Mesodermal cell (in vitro differentiated cells): ENCODE results near the gene GRIK3. TPM values are rescaled to one million over a fixed set of nuclear protein-coding genes. Genes with fewer than 3 reads are reported as not detected.
A peak's percentile ranks its signal among the peaks of the same experiment; 100 is the strongest.
"Not testable (repeated sequence)": the region's sequence is repeated elsewhere in the genome, so short reads cannot be mapped to it uniquely, and the experiment has no call there.

Source experiments
- H3K27ac ChIP-seq: 2 replicates; pipeline ENCODE4 v1.7.0; 2013; ENCODE audit warnings: mild to moderate bottlenecking, low read depth, low read length, moderate library complexity; ENCODE audit not compliant: severe bottlenecking
- H3K36me3 ChIP-seq: 2 replicates; pipeline ENCODE4 v1.7.1; 2013; ENCODE audit warnings: mild to moderate bottlenecking, low read length, moderate library complexity; ENCODE audit not compliant: control insufficient read depth, insufficient read depth
- H3K4me1 ChIP-seq: one replicate; pipeline ENCODE4 v1.7.1; 2013; ENCODE audit warnings: mild to moderate bottlenecking, low read length; ENCODE audit not compliant: insufficient read depth, control insufficient read depth, poor library complexity, severe bottlenecking
- H3K4me3 ChIP-seq: 2 replicates; pipeline ENCODE4 v1.7.0; 2013; ENCODE audit warnings: low read length, control low read depth, mild to moderate bottlenecking; ENCODE audit not compliant: insufficient read depth, poor library complexity, severe bottlenecking; ENCODE audit errors: extremely low read depth
- H3K9me3 ChIP-seq: 2 replicates; pipeline ENCODE4 v1.7.1; 2013; ENCODE audit warnings: mild to moderate bottlenecking, low read length, moderate library complexity; ENCODE audit not compliant: control insufficient read depth
- WGBS, 2 experiments: methylation state at CpG; one replicate each; pipeline ENCODE4 v1.1.5; 2013; ENCODE audit warnings: missing lambda C conversion rate in 2 of 2; ENCODE audit not compliant: insufficient coverage in 2 of 2; 5-methylcytosine and 5-hydroxymethylcytosine counted together
- polyA plus RNA-seq, 2 experiments: library from polyadenylated mRNA; stranded (reverse); fragments of 50-300 nt; gene quantifications; one replicate each; pipeline ENCODE4 v1.2.3, GENCODE V29; 2013

The GRIK3 gene
- 0.70 TPM for polyA plus RNA-seq (2013, experiment 1 of 2)
- polyA plus RNA-seq (2013, experiment 2 of 2), result 0.61 TPM

DNA sequence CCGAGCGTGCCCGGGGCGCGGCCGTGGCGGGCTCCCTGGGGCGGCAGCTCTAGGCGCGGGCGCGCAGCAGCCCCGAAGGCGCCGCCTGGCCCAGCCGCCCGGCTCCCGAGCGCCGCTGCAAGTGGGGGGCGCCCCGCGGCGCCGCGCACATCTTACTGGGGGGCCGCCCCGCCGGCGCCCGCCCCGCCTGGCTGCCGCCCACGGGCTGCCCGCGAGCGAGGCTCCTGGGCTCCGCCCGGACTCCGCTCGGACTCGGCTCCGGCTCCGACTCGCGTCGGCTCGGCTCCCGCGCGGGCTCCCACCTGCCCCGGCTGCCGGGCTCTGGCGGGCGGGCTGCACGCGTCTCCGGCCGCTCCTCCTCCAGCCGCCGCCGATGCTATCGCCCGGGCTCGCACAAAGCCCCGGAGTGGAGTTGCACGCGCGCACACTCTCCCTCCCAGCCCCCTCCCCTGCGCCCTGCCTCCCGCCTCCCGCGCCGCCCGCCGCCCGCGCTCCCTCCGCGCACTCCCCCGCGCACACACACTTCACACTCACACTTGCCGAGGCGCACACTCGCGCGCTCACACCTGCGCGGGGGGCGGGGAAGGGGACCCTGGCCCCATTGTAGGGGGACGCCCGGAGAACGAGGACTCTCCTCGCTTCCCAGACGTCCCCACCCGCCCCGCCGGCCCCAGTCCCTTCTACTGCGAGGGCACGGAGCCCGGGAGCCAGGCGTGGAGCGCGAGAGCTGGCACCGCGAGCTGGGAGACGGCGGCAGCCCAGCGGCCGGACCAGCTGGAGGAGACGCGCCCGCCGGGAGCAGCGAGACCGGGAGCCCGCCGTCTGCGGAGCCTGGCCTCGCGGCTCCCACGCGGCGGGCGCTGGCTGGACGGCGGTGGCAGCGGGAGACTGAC lies at the start of gene GRIK3:
Gene GRIK3 (minus strand): TSS at position 395 of the 893 bp plus-strand sequence. CDS start 407 bp downstream, outside the sequence.
- Histone ChIP-seq H3K27ac (no peak within 1 kb of the TSS), H3K4me1 (peaks cover 11% of the 10 kb centered on the region), H3K36me3 (no peaks in the 10 kb centered on the region), H3K4me3 (peak within 1 kb of the TSS; percentile 18), H3K9me3 (no peaks in the 10 kb centered on the region)
- 0% methylated on average over 65 to 73 of the region's 128 CpGs for WGBS, 2 experiments

DNA sequence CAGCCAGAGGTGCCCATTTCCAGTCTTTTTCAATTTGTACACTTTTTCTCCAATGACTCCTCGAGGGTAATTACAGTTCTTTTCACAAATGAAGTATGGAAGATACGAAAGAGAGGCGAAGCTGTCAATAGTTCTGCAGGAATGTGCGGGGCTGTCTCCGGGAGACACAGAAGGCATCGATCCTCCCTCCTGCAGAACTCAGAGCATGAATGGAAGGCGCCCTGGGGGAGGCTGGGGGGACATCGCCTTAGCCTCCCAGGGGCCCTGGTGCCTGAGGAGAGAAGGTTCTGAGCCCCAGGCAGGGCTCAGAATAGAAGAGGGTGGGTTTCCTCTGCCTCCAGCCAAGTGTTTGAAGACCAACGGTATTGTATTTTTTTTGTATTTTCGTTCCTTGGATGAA lies 49.7 kb upstream of the GRIK3 start:
- Histone ChIP-seq H3K4me1 (no peaks in the 10 kb centered on the region), H3K36me3 (no peaks in the 10 kb centered on the region), H3K9me3 (no peaks in the 10 kb centered on the region), H3K4me3 (no peak overlapping the region), H3K27ac (no peak overlapping the region)
- WGBS, 2 experiments, result 83 to 88% methylated on average over 6 to 8 of the region's 10 CpGs

DNA sequence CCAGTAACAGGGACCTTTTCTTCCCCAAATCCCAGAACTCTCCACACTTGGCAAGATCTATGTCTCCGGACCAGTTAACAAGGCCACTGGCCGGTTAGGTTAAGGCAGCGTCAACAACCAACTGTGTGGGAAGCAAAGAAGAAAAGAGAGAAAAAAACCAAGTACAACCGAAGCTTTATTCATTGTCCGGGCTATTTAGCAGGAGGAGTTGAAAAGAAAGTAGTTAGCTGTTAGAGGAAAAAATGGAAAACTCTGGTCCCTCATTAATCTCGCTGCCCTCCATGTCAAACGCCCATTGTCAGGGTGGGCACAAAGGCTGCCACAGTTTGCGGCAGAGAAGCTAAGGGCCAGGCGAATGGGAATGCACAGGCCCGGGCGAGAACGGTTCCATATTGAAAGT lies 49.3 kb upstream of the GRIK3 start:
- H3K36me3 ChIP-seq, result no peaks in the 10 kb centered on the region
- H3K27ac ChIP-seq, result no peak overlapping the region
- no peaks in the 10 kb centered on the region for H3K9me3 ChIP-seq
- no peaks in the 10 kb centered on the region for H3K4me1 ChIP-seq
- no peak overlapping the region for H3K4me3 ChIP-seq
- 79 to 92% methylated on average over 9 to 12 of the region's 12 CpGs for WGBS, 2 experiments

DNA sequence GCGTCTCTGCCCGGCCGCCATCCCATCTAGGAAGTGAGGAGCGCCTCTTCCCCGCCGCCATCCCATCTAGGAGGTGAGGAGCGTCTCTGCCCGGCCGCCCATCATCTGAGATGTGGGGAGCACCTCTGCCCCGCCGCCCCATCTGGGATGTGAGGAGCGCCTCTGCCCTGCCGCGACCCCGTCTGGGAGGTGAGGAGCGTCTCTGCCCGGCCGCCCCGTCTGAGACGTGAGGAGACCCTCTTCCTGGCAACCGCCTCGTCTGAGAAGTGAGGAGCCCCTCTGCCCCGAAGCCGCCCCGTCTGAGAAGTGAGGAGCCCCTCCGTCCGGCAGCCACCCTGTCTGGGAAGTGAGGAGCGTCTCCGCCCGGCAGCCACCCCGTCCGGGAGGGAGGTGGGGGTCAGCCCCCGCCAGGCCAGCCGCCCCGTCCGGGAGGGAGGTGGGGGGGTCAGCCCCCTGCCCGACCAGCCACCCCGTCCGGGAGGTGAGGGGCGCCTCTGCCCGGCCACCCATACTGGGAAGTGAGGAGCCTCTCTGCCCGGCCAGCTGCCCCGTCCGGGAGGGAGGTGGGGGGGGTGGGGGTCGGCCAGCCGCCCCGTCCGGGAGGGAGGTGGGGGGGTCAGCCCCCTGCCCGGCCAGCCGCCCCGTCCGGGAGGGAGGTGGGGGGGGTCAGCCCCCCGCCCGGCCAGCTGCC lies 46.1 kb upstream of the GRIK3 start:
- not testable (repeated sequence) for H3K4me3 ChIP-seq, H3K27ac ChIP-seq, H3K36me3 ChIP-seq, H3K4me1 ChIP-seq, H3K9me3 ChIP-seq
- WGBS, 2 experiments, result 93 to 94% methylated on average over 8 to 11 of the region's 54 CpGs

DNA sequence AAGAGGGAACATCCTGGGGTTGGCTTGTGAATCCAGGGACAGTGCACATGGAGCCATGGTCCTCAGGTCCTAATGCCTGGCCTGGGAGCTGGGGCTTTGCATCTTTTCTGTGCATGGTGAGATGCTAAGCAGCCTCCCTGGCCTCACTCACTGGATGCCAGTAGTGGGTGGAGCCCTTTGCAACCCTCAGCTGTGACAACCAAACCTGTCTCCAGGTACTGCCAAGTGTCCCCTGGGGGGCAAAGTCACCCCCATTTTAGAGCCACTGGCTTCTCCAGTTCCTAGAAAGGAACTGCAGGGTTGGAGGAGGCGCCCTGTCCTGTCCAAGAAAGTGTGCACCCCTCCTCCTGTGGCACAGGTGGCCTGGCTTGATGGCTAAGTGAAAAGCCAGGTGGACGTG lies 44.6 kb upstream of the GRIK3 start:
- no peaks in the 10 kb centered on the region for H3K9me3 ChIP-seq
- H3K27ac ChIP-seq, result no peak overlapping the region
- WGBS, 2 experiments, result 86 to 94% methylated on average over 2 of the region's 2 CpGs
- H3K36me3 ChIP-seq, result no peaks in the 10 kb centered on the region
- H3K4me3 ChIP-seq, result no peak overlapping the region
- H3K4me1 ChIP-seq, result no peaks in the 10 kb centered on the region

DNA sequence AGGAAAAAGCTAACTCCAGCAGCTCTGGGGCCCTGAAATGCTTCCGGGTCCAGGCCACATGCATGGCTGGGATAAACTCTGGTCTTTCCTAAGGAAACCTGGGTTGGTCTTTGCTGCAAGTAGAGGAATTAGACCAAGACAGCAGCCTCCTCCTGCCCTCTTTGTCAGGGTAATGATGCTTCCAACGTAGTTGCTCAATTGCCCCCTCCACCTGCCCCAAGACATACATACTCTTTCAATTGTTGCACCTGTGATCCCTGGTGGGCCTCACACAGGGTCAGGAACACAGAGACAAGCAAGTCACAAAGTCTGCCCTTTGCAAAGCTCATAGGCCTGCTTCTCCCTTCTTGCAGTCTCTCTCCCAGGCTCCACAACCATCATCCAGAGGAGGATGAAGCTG lies 41.9 kb upstream of the GRIK3 start:
- no peaks in the 10 kb centered on the region for H3K36me3 ChIP-seq
- H3K4me3 ChIP-seq, result no peak overlapping the region
- no peaks in the 10 kb centered on the region for H3K9me3 ChIP-seq
- H3K27ac ChIP-seq, result no peak overlapping the region
- no peaks in the 10 kb centered on the region for H3K4me1 ChIP-seq
- WGBS, 2 experiments, result 58 to 66% methylated on average over 2 of the region's 2 CpGs

DNA sequence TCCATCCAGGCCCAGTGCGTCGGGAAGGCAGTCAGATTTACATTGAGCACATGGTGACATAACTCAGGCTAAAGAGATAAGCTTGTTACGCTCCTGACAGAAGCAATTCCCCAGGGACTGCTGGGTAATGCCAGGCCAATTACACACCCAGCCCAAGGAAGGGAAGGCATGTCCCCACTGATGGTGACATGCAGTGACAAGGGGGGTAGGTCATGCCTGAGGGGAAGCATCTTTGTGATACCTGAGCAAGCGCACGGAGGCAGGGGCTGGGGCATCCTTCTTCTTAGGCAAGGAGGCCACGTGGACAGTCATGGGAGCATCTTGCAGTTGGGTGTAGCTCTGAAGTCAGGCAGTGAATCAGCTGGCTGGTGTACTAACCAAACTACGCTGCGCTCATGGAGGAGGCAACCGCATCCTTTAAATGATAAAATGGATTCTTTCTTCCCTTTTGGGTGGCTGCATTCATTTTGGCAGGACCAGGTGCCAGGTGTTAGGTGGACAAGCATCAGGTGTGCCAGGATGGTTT lies 39.6 kb upstream of the GRIK3 start:
- Histone ChIP-seq H3K9me3 (no peaks in the 10 kb centered on the region), H3K27ac (no peak overlapping the region), H3K4me3 (no peak overlapping the region), H3K4me1 (no peaks in the 10 kb centered on the region), H3K36me3 (no peaks in the 10 kb centered on the region)
- WGBS, 2 experiments, result 85 to 92% methylated on average over 6 to 9 of the region's 9 CpGs

DNA sequence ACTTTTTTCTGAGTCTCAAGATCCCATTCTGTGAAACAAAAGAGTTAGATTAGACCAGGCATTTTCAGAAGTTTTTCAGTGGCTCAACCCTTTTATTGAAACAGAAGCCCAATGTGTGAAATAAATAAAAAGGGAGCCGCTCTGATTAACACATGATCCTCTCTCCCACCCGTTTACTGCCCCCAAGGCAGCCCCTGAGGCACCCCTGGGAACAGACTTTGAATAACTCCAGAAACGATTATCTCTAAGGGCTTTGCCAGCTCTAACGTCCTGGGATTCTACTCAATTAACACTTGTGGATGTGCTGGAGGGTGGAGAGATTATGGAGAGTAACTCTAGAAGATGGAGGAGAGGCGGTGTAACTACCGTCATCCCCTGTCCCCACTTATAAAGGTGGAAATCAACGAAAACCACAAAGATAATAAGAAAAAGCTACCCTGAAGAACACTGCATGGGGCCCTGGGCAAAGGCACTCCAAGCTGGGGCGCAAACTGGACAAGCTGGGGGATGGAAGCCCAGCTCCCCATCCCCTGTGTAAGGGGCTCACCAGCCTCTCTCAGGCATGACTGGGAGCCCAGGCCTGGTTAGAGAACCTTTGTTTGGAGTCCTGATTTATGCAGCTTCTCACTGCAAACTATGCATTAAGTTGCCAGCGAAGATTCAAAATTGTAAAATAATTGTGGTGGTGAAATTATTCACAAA lies 39.0 kb upstream of the GRIK3 start:
- H3K4me1 ChIP-seq, result no peaks in the 10 kb centered on the region
- 80 to 92% methylated on average over 2 to 5 of the region's 9 CpGs for WGBS, 2 experiments
- H3K27ac ChIP-seq, result no peak overlapping the region
- no peaks in the 10 kb centered on the region for H3K9me3 ChIP-seq
- no peak overlapping the region for H3K4me3 ChIP-seq
- H3K36me3 ChIP-seq, result no peaks in the 10 kb centered on the region

DNA sequence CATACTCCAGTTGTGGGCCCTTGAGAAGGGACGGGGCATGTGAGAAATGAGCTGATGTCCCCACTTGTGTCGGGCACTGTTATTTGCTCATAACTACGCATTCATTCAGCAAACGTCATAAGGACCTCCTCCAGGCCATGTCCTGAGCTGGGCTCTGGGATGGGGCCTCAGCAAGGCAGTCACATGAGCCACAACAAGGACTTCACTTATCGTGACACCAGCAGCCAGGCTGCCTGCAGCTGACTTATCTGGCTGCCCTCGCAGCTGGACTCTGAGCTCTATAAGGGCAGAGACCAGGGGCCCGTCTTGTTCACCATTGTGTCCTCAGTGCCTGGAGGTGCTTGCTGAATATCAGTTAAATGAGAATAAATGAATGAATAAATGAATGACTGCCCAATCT lies 37.5 kb upstream of the GRIK3 start:
- Histone ChIP-seq H3K4me3 (no peak overlapping the region), H3K36me3 (no peaks in the 10 kb centered on the region), H3K27ac (no peak overlapping the region), H3K9me3 (no peaks in the 10 kb centered on the region), H3K4me1 (no peaks in the 10 kb centered on the region)
- 84 to 93% methylated on average over 5 to 6 of the region's 7 CpGs for WGBS, 2 experiments

DNA sequence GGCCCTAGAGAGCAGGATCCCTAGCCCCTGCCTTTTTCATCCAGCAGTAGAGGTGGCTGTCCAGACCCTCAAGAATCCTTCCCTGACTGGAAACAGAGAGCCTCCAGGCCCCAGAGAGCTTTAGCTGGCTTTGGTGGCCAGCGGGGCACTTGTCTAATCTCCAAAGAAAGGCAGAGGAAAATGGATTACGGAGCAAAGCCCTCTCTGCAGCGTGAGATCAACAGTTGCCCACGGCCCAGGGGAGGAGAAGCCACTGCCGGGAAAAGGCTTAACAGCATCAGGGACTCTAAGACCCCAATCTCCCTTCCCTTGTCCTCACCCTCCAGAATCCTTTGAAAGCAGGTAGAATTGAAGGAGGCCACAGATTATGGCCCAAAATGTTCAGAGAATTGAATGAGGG lies 35.8 kb upstream of the GRIK3 start:
- Histone ChIP-seq H3K4me1 (no peaks in the 10 kb centered on the region), H3K9me3 (no peaks in the 10 kb centered on the region), H3K27ac (no peak overlapping the region), H3K4me3 (no peak overlapping the region), H3K36me3 (no peaks in the 10 kb centered on the region)
- WGBS, 2 experiments, result 88 to 100% methylated on average over 1 to 5 of the region's 5 CpGs
